ENCODE data around the gene KMT5C.

The KMT5C gene

DNA sequence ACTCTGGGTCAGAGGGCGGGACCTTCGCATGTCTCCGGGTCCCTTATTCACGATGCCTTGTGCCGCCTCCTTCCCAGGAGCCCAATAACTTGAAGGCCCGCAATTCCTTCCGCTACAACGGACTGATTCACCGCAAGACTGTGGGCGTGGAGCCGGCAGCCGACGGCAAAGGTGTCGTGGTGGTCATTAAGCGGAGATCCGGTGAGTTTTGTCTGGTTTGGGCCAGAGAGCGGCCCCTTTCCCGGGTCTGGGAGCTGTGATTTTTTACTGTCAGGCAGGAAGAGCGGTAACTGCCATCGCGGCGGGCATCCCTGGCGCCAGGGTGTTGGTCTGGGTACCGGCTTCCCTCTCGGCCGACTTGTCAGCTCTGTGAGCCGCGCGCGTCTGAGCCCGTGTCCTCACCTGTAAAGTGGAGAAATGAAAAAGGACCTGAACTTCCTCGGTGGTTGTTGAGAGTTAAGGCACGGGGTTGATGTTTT, 46.9 kb downstream of the KMT5C start:
- peak in 1 of 14 donors; percentile 34 for DNase-seq

DNA sequence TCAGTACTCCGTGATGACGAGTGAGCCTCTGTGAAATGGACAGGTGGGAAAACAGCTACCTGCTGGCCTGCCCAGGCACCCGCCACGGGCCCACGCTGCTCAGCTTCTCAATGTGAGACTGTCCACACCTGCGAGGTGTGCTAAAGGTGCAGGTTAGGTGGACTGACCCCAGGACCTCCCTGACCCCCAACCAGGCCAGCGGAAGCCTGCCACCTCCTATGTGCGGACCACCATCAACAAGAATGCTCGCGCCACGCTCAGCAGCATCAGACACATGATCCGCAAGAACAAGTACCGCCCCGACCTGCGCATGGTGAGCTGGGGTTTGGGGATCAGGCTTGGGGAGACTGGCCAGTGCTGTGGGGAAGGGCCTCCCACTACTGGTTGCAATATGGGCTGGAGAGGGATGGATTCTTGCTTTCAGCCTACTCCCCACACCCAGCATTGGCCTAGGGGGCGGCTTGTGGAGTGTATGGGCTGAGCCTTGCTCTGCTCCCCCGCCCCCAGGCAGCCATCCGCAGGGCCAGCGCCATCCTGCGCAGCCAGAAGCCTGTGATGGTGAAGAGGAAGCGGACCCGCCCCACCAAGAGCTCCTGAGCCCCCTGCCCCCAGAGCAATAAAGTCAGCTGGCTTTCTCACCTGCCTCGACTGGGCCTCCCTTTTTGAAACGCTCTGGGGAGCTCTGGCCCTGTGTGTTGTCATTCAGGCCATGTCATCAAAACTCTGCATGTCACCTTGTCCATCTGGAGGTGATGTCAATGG, 48.2 kb downstream of the KMT5C start:
- DNase-seq: no peak

DNA sequence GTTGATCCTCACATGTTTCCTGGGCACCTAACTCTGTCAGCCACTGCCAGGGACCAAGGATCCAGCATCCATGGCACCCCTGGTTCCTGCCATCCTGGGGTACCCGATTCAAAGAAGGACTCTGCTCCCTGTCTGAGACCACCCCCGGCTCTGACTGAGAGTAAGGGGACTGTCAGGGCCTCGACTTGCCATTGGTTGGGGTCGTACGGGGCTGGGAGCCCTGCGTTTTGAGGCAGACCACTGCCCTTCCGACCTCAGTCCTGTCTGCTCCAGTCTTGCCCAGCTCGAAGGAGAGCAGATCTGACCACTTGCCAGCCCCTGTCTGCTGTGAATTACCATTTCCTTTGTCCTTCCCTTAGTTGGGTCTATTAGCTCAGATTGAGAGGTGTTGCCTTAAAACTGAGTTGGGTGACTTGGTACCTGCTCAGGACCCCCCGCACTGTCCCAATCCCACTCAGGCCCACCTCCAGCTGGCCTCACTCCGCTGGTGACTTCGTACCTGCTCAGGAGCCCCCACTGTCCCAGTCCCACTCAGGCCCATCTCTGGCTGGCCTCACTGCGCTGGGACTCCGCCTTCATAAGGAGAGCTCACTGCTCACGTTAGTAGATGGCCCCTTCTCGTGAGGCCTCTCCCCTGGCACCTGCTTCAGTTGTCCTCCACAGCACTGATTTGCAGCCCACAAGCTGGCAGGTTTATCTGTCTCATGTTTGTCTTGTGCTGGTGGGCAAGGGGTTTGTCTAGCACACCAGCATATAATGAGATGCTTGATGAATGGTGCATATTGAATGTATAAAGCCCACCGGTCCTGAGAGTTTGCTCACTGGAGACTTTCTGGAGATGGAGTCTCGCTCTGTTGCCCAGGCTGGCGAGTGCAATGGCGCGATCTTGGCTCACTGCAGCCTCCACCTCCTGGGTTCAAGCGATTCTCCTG, 50.0 kb downstream of the KMT5C start:
- DNase-seq: no peak

DNA sequence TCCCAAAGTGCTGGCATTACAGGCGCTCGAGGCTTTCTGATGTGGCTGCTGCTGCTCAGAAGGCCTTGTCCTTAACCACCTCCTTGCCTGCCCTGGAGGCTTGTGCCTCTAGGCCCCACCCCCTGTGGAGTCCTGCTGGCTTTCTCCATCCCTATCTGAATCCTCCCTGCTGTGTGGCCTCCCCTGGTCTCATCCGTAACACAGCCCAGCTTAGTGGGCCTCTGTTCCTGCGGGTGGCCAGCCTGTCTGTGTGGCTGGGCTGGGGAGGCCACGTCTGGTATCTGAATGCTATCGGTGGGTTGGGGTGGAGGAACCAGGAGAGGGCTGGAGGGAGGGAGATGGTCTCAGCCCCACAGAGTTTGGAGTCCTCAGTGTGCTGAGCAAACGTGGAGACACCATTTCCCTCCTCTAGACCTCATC, 50.8 kb downstream of the KMT5C start:
- DNase-seq: no peak

DNA sequence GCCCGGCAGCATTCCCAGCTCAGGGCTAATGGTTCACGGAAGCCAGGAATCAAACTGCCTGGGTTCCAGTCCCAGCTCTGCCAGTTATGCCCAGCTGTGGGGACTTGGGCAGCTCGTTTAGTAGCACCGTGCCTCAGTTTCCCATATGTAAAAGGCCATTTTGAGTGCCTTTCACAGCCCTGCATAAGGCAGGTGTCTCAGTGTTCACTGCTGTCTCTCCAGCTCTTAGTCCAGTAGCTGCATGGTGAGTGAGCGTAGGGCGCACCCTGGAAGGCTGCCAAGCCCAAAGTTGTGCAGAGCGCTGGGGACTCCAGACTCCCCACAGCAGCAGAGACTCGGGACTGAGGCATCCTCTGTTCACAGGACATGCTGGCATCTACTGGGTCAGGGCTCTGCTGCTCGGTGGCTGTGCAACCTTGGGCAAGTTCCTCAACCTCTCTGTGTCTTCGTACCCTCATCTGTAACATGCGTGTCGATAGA, 51.6 kb downstream of the KMT5C start:
- DNase-seq: no peak

DNA sequence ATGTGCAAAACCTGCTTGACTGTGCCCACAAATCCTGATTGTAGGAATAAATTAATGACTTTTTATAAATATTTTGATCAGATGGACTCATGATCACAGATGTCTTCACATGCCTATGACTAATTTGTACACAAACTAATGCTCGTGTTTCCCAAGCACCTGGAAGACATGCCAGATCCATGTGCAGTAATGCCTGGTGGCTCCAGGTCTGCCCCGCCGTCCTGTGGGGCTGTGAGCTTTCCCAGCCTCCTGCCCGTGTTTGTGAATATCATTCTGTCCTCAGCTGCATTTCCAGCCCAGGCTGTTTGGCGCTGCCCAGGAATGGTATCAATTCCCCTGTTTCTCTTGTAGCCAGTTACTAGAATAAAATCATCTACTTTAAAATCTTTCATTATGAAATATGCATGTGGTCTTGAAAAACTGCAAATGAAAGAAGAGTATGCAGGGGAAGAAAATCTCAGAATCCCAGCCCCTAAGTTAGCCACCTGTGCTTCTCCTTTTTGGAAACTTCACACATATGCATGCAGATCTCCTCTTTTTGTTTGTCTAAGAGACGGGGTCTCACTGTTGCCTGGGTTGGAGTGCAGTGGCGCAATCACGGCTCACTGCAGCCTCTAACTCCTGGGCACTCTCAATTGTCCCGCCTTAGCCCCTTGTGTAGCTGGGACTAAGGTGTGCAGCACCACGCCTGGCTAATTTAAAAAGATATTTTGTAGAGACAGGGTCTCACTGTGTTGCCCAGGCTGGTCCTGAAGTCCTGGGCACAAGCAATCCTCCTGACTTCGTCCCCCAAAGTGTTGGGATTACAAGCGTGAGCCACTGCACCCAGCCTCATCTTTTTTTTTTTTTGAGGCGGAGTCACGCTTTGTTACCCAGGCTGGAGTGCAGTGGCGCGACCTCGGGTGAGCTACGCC, 52.3 kb downstream of the KMT5C start:
- DNase-seq: no peak

DNA sequence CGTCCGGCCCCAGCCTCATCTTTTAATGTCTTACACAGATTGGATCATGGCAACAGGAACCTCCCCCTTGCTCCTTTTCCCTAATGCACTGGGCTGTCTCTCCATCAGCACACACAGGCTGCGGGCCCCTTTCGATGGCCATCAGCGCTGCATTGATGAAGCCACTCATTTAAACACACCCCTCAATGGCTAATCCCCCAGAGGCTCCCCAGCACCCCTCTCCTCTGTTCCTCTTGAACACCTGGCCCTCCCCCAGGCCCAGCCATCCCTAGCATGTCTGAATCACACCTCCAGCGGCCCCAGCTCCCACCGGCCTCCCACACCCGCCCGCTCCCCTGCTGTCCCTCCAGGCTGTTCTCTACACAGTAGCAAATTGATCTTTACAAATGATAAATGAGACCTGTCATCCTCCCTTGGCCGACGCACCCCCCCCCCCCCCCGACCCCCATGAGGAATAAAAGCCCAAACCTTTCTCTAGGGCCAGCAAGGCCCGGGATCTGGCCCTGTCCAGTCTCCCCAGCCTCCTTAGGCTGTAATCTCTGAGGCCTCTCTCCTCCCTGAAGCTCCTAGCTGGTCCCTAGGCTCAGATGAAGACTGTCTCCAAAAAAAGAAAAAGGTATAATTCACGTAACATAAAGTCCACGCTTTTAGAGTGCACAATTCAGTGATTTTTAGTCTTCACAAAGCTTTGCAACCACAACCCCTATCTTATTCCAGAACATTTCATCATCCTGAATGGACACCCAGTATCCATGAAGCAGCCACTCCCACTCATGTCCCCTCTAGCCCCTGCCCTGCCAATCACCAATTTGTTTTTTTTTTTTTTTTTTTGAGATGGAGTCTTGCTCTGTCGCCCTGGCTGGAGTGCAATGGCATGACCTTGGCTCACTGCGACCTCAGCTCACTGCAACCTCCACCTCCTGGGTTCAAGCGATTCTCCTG, 53.4 kb downstream of the KMT5C start:
- no peak for DNase-seq
